B cell (primary cell): ENCODE results near the gene FZR1.

Experiments
- EZH2 ChIP-seq: IDR thresholded peaks from 2 replicates; pipeline ENCODE4 v1.6.1; 2012; ENCODE audit warnings: borderline replicate concordance, low read depth, mild to moderate bottlenecking, moderate library complexity, low read length; ENCODE audit not compliant: insufficient read depth, poor library complexity, severe bottlenecking
- TF ChIP-seq, protein P1 (sequence below): fragments of 200-600 bp; IDR thresholded peaks from one replicate; pipeline ENCODE4 v1.8.0; 2022; ENCODE audit warnings: antibody characterized with exemption, mild to moderate bottlenecking

DNA sequence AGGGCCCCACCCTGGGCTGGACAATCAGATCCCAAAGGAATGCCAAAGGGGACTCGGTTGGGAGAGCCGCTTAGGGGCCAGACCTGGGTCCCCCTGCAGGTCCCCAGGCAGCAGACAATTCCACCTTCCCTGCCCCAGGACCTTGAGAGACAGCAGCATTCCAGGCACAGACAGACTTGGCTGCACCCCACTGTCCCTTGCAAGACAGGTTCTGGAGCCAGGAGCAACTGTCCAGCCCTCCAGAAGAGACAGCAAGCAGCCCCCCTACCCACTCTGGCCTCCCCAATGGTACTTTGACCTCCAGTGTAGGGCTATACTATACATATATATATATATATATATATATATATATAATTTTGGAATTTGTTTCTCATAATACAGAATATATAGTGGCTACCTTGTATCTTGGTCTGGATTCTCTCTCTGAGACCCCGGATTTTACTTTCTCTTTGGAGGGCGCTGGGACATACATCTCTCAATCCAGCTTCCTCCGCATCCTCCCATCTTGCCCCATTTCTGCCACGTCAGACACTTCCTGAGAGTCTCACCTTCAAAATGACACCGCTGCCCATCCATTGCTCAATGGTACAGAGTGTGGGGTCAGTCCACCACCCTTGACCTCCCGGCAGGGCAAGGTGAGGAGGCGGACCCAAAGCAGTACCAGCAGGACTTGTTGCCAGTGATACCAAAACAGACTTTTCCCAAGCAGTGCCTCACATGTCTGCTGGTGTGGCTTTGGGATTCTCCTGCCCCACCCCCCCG is 38.5 kb upstream of the FZR1 start:
- TF ChIP-seq, protein P1, sequence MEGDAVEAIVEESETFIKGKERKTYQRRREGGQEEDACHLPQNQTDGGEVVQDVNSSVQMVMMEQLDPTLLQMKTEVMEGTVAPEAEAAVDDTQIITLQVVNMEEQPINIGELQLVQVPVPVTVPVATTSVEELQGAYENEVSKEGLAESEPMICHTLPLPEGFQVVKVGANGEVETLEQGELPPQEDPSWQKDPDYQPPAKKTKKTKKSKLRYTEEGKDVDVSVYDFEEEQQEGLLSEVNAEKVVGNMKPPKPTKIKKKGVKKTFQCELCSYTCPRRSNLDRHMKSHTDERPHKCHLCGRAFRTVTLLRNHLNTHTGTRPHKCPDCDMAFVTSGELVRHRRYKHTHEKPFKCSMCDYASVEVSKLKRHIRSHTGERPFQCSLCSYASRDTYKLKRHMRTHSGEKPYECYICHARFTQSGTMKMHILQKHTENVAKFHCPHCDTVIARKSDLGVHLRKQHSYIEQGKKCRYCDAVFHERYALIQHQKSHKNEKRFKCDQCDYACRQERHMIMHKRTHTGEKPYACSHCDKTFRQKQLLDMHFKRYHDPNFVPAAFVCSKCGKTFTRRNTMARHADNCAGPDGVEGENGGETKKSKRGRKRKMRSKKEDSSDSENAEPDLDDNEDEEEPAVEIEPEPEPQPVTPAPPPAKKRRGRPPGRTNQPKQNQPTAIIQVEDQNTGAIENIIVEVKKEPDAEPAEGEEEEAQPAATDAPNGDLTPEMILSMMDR, result no peak
- TF ChIP-seq EZH2, result no peak
